ENCODE measurements around the gene SGPP1. TPM values are rescaled to one million over a fixed set of nuclear protein-coding genes. Genes with fewer than 3 reads are reported as not detected.

Gene SGPP1
- total and polyA plus RNA-seq, 2 donors (not counting 1 experiment from before 2014, with no cell fraction given): 25.8 to 42.1 TPM

DNA sequence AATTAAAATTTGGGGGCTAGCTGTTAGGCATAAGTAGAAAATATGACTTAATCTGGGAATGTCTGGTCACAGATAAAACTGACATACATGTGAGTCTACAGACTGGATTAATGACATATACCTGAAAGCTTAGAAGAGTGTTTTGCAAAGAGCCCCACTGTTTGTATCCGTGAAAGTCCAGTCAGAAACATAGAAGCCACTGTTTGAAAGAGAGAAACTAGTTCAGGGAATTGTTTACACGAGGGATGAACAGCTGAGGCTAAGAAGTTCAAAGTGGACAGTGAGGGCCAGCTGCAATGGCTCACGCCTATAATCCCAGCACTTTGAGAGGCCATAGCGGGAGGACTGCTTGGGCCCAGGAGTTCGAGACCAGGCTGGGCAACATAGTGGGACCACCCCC lies 36.2 kb upstream of the SGPP1 start:
- Histone ChIP-seq H3K4me2 (ENCODE audit: extremely low read depth, insufficient read depth, low read length) (no peak overlapping the region), H3K9ac (ENCODE audit: insufficient read depth, low read length) (no peak overlapping the region), H3K9me3 (ENCODE audit: control insufficient read depth, insufficient read depth, low read depth, low read length) (no peaks in the 10 kb centered on the region), H3K4me1 (ENCODE audit: control insufficient read depth, extremely low read depth, insufficient read depth, low read length) (no peaks in the 10 kb centered on the region), H3K36me3 (ENCODE audit: control insufficient read depth, insufficient read depth, low read length) (no peaks in the 10 kb centered on the region), H3K4me3 (replicated peaks in 1 of 4; ENCODE audit: control extremely low read depth in 1 of 4, insufficient read depth in 1 of 4, low read depth in 3 of 4, low read length in 4 of 4) (no peak overlapping the region), H2AFZ (ENCODE audit: low read length) (no peak overlapping the region), H3K79me2 (ENCODE audit: control insufficient read depth, insufficient read depth, low read length) (no peaks in the 10 kb centered on the region), H3K27me3 (ENCODE audit: control insufficient read depth, insufficient read depth, low read length) (no peaks in the 10 kb centered on the region), H4K20me1 (ENCODE audit: control insufficient read depth, extremely low read depth, insufficient read depth, low read length) (no peaks in the 10 kb centered on the region), H3K27ac (ENCODE audit: insufficient read depth, low read length) (no peak overlapping the region)
- peak in 1 of 2 donors; percentile 36 for DNase-seq (ENCODE audit: low read depth in 2 of 2)
- TF ChIP-seq, protein P1, sequence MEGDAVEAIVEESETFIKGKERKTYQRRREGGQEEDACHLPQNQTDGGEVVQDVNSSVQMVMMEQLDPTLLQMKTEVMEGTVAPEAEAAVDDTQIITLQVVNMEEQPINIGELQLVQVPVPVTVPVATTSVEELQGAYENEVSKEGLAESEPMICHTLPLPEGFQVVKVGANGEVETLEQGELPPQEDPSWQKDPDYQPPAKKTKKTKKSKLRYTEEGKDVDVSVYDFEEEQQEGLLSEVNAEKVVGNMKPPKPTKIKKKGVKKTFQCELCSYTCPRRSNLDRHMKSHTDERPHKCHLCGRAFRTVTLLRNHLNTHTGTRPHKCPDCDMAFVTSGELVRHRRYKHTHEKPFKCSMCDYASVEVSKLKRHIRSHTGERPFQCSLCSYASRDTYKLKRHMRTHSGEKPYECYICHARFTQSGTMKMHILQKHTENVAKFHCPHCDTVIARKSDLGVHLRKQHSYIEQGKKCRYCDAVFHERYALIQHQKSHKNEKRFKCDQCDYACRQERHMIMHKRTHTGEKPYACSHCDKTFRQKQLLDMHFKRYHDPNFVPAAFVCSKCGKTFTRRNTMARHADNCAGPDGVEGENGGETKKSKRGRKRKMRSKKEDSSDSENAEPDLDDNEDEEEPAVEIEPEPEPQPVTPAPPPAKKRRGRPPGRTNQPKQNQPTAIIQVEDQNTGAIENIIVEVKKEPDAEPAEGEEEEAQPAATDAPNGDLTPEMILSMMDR (conservative IDR thresholded peaks at IDR 0.05 in 1 of 2, IDR thresholded peaks at IDR 0.05 in 1 of 2; ENCODE audit: low read depth in 1 of 2, low read length in 2 of 2): no peak
- TF ChIP-seq EZH2 (IDR thresholded peaks at IDR 0.05; ENCODE audit: low read length, missing control alignments): no peak

DNA sequence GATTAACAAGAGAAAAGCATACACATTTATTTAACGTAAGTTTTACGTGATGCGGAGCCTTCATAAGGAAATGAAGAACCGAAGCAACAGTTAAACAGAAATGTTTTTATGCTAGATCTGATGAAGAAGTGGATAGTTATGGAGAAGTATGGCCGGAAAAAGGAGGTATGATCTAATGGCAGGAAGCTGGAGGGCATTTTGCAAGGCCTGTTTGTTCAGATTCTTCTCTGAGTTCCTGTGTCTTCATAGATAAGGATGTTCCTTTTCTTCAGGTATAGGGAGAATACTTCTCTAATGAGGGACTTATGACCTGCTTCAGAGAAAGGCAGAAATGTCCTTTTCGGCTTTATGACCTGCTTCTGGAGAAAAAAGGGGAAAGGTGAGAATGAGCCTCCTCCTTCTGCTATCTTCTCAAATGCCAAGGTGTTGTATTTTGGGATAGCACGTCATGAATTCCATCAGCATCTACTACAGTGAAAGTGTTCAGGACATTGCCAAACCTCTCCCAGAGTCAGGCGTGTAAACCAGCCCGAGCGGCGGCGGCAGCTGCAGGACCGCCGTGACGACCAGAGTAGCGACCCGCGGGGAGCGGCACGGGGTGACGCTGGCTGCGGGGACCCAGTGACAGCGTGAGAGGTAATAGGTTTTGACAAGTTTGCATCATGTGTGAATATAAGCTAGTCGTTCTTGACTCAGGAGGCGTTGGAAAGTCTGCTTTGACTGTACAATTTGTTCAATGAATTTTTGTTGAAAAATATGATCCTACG lies 33.7 kb upstream of the SGPP1 start:
- Histone ChIP-seq H3K36me3 (ENCODE audit: control insufficient read depth, insufficient read depth, low read length) (no peaks in the 10 kb centered on the region), H3K4me1 (ENCODE audit: control insufficient read depth, extremely low read depth, insufficient read depth, low read length) (no peaks in the 10 kb centered on the region), H3K27me3 (ENCODE audit: control insufficient read depth, insufficient read depth, low read length) (no peaks in the 10 kb centered on the region), H3K27ac (ENCODE audit: insufficient read depth, low read length) (no peak overlapping the region), H3K9ac (ENCODE audit: insufficient read depth, low read length) (no peak overlapping the region), H4K20me1 (ENCODE audit: control insufficient read depth, extremely low read depth, insufficient read depth, low read length) (no peaks in the 10 kb centered on the region), H3K4me2 (ENCODE audit: extremely low read depth, insufficient read depth, low read length) (no peak overlapping the region), H3K79me2 (ENCODE audit: control insufficient read depth, insufficient read depth, low read length) (no peaks in the 10 kb centered on the region), H3K4me3 (replicated peaks in 1 of 4; ENCODE audit: control extremely low read depth in 1 of 4, insufficient read depth in 1 of 4, low read depth in 3 of 4, low read length in 4 of 4) (no peak overlapping the region), H2AFZ (ENCODE audit: low read length) (no peak overlapping the region), H3K9me3 (ENCODE audit: control insufficient read depth, insufficient read depth, low read depth, low read length) (no peaks in the 10 kb centered on the region)
- TF ChIP-seq, protein P1 (conservative IDR thresholded peaks at IDR 0.05 in 1 of 2, IDR thresholded peaks at IDR 0.05 in 1 of 2; ENCODE audit: low read depth in 1 of 2, low read length in 2 of 2): no peak
- no peak for TF ChIP-seq EZH2 (IDR thresholded peaks at IDR 0.05; ENCODE audit: low read length, missing control alignments)
- no peak for DNase-seq (ENCODE audit: low read depth in 2 of 2)

GRCh38 chr14:63760014-63760413 lies 32.1 kb upstream of the SGPP1 start:
- H4K20me1 ChIP-seq (ENCODE audit: control insufficient read depth, extremely low read depth, insufficient read depth, low read length): no peaks in the 10 kb centered on the region
- no peaks in the 10 kb centered on the region for H3K27me3 ChIP-seq (ENCODE audit: control insufficient read depth, insufficient read depth, low read length)
- H2AFZ ChIP-seq (ENCODE audit: low read length): no peak overlapping the region
- TF ChIP-seq EZH2 (IDR thresholded peaks at IDR 0.05; ENCODE audit: low read length, missing control alignments): no peak
- TF ChIP-seq, protein P1 (conservative IDR thresholded peaks at IDR 0.05 in 1 of 2, IDR thresholded peaks at IDR 0.05 in 1 of 2; ENCODE audit: low read depth in 1 of 2, low read length in 2 of 2): no peak
- no peaks in the 10 kb centered on the region for H3K36me3 ChIP-seq (ENCODE audit: control insufficient read depth, insufficient read depth, low read length)
- H3K4me2 ChIP-seq (ENCODE audit: extremely low read depth, insufficient read depth, low read length): no peak overlapping the region
- no peak overlapping the region for H3K9ac ChIP-seq (ENCODE audit: insufficient read depth, low read length)
- no peaks in the 10 kb centered on the region for H3K9me3 ChIP-seq (ENCODE audit: control insufficient read depth, insufficient read depth, low read depth, low read length)
- no peak overlapping the region for H3K27ac ChIP-seq (ENCODE audit: insufficient read depth, low read length)
- no peaks in the 10 kb centered on the region for H3K4me1 ChIP-seq (ENCODE audit: control insufficient read depth, extremely low read depth, insufficient read depth, low read length)
- no peak for DNase-seq (ENCODE audit: low read depth in 2 of 2)
- H3K79me2 ChIP-seq (ENCODE audit: control insufficient read depth, insufficient read depth, low read length): no peaks in the 10 kb centered on the region
- H3K4me3 ChIP-seq (replicated peaks in 1 of 4; ENCODE audit: control extremely low read depth in 1 of 4, insufficient read depth in 1 of 4, low read depth in 3 of 4, low read length in 4 of 4): no peak overlapping the region

Data from fibroblast of lung (primary cell).